ENCODE measurements around the gene STAT5A.

DNA sequence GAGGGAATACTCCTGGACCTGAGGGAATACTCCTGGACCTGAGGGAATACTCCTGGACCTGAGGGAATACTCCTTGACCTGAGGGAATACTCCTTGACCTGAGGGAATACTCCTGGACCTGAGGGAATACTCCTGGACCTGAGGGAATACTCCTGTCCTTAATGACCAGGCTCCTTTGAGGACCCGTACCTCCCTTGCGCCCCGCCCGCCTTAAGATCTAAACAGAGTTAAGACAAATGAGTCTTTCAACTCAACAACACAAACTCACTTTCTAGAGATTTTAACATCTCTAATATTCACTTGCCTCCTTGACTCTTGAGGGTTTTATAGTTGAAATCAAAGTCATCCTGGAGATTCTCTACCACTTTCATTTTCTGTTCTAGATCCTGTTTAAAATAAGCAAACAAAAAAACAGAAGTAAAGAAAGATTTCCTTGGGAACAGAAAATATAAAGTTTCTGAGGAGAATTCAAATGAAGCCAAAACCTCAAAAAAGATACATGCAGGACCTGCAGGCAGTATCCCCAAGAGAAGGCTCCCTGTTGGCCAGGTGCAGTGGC, 50.2 kb downstream of the STAT5A start:
- TF ChIP-seq, protein P1, sequence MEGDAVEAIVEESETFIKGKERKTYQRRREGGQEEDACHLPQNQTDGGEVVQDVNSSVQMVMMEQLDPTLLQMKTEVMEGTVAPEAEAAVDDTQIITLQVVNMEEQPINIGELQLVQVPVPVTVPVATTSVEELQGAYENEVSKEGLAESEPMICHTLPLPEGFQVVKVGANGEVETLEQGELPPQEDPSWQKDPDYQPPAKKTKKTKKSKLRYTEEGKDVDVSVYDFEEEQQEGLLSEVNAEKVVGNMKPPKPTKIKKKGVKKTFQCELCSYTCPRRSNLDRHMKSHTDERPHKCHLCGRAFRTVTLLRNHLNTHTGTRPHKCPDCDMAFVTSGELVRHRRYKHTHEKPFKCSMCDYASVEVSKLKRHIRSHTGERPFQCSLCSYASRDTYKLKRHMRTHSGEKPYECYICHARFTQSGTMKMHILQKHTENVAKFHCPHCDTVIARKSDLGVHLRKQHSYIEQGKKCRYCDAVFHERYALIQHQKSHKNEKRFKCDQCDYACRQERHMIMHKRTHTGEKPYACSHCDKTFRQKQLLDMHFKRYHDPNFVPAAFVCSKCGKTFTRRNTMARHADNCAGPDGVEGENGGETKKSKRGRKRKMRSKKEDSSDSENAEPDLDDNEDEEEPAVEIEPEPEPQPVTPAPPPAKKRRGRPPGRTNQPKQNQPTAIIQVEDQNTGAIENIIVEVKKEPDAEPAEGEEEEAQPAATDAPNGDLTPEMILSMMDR (IDR thresholded peaks at IDR 0.05), result no peak
- no peak for TF ChIP-seq POLR2A (IDR thresholded peaks at IDR 0.05)
- no peak for TF ChIP-seq POLR2AphosphoS5 (IDR thresholded peaks at IDR 0.05)
- TF ChIP-seq EP300 (IDR thresholded peaks at IDR 0.05), result no peak
